Measurements from ENCODE around the gene HOXB2.
"Not testable (repeated sequence)": the region's sequence is repeated elsewhere in the genome, so short reads cannot be mapped to it uniquely, and the experiment has no call there.

Gene HOXB2

DNA sequence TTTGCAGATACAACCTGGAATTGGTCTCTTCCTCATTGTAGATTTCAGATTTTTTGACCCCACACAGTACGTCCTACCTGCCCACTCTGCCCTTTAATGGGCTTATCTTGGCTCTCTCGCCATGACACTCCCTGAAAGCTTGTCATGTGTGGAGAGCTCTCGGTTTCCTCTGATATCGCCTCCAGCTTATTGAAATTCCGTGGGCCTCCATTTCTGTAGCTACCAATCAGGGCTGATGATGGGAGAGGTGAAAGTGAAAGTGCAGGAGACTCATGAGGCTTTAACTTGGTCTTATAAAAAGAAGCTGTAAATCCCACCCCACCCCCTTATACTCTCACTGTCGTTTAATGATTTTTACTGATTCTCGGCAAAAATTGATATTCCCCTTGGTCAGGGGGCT lies 31.8 kb downstream of the HOXB2 start:
- DNase-seq, result no peak

DNA sequence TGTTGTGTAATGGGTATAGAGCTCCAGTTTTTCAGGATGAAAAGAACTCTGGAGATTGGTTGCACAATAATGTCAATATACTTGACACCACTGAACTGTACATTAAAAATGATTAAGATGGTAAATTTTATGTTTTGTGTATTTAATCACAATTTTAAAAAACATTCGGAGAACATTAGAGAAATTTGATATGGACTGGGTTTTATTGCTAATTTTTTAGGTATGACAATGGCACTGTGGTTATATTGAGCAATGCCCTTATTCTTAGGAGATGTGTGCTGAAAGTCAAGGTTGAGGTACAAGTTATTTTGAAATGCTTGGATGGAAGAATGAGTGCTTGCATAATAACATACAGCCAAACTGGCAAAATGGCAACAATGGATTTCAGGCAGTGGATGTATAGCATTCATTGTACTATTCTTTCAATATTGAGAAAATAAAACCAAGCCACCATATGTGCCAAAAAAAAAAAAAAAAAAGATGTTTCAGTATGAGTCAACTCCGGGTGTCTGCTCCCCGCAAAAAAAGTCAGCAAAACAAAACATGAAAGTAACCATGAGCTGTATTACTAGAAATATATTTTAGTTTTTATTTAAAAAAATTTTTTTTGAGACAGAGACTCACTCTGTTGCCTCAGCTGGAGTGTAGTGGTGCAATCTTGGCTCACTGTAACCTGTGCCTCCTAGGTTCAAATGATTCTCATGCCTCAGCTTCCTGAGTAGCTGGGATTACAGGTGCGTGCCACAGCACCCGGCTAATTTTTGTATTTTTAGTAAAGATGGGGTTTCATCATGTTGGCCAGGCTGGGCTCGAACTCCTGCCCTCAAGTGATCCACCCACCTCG lies 33.9 kb downstream of the HOXB2 start:
- DNase-seq, result no peak

DNA sequence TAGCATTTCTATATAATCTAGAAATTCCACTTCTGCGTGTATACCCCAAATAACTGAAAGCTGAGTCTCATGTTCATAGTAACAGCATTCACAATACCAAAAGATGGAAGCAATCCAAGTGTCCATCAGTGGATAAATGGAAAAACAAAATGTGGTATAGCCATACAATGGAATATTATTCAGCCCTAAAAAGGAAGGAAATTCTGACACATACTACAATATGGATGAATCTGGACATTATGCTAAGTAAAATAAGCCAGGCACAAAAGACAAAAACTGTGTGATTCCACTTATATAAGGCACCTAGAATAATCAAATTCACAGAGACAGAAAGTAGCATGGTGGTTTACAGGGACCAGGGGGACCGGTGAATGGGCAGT lies 34.5 kb downstream of the HOXB2 start:
- DNase-seq, result no peak

DNA sequence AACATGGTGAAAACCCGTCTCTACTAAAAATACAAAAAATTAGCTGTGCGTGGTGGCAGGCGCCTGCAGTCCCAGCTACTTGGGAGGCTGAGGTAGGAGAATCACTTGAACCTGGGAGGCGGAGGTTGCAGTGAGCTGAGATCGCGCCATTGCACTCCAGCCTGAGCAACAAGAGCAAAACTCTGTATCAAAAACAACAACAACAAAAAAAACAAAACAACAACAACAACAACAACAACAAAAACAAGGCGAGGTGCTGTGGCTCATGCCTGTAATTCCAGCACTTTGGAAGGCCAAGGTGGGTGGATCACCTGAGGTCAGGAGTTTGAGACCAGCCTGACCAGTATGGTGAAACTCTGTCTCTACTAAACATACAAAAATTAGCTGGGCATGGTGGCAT lies 35.2 kb downstream of the HOXB2 start:
- not testable (repeated sequence) for DNase-seq

DNA sequence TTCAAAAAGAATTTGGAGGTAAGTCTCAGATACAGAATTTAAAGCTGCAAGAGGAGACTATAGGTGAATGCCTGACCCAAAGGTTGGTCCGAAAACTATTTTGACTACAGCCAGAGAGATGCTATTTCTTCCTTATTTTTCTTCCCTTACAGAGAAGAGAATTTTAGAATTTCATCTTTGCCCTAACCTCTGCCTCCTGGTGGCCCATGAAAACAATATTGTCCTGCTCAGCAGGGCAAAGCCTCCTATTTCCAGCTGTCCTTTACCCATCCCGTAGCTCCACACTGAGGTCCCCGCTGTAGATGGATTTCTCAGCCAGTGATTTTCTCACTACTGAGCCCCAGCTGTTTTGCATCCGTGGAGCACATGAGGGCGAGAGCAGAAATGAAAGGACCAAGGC lies 38.7 kb downstream of the HOXB2 start:
- DNase-seq, result no peak

DNA sequence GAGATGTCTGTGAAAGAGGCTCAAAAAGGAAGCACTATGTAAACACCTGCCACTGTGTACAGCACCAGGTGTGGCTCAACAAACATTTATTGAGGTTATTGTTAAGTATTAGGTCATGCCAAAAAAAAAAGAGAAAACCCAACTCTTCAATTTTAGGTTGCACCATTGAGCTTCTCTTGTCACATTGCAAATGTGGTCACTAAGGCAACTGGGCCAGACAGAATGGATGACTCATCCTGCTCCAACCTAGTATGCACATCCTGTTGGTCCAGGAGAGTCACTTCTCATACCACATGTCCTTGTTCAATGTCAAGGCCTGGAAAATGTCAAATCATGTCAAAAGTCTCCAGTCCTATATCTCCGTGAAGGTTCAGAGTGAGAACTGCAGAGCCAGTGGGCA lies 39.1 kb downstream of the HOXB2 start:
- DNase-seq, result no peak

DNA sequence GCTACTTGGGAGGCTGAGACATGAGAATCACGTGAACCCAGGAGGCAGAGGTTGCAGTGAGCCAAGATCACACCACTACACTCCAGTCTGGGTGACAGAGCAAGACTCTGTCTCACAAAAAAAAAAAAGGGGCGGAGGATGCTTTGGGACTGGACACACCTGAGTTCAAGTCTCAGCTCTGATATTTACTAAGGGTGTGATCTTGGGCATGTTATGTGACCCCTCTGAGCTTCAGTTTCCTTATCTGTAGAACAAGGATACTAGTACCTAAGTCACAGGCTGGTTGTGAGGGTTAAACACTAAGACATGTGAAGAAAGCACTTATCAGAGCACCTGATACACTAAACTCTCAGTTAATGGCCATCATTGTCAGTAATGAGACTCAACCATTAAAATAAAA lies 40.0 kb downstream of the HOXB2 start:
- DNase-seq, result no peak

DNA sequence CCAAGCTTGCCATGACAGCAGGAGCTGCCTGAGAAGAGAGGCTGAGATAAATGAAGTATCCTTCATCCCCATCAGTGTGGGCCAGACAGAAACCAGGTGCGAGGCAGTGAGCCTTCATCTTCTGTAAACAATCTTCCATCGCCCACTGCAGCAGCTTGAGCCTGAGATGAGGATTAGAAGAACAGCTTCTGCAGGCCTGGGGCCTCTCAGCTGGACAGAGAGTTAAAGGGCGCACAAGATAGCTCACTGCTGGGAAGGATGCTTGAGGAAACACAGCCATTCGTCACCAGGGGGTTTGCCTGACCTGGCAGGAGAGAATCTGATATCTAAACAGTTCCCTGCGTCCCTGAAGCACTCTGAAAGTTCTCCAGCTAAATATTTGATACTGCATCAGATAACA lies 41.2 kb downstream of the HOXB2 start:
- no peak for DNase-seq

DNA sequence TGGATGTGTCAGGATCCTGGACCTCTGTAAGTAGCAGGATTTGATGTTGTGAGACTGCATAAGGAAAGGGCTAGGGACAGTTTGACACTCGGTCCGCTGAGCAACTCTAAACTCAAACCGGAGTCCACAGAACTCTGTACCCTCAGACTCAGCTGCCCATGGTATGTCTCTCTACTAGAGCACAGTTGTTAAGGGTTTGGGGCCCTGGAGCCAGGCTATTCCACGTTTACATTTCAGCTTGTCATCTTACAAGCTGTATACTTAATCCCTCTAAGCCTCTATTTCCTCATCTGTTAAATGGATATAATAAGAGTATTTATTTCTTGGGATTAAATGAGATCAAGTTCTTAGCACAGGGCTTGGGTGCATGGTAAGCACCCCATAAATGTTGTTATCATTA lies 42.0 kb downstream of the HOXB2 start:
- DNase-seq, result no peak

DNA sequence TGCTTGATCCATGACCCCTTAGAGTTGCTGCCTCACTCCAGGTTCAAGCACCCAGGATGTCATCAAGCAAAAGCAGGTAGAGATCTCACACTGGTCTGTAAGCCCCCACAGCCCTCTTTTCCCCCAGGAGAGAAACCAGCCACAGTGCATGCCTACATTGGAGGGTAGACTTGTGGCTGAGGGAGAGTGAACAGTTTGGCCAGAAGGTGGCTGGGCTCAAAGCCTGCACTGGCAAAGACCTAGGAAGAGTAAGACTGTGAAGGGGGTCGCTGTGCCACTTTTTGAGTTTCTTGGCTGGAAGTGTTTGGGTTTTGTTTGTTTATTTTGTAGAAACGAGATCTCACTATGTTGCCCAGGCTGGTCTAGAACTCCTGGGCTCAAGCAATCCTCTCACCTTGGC lies 42.6 kb downstream of the HOXB2 start:
- no peak for DNase-seq

DNA sequence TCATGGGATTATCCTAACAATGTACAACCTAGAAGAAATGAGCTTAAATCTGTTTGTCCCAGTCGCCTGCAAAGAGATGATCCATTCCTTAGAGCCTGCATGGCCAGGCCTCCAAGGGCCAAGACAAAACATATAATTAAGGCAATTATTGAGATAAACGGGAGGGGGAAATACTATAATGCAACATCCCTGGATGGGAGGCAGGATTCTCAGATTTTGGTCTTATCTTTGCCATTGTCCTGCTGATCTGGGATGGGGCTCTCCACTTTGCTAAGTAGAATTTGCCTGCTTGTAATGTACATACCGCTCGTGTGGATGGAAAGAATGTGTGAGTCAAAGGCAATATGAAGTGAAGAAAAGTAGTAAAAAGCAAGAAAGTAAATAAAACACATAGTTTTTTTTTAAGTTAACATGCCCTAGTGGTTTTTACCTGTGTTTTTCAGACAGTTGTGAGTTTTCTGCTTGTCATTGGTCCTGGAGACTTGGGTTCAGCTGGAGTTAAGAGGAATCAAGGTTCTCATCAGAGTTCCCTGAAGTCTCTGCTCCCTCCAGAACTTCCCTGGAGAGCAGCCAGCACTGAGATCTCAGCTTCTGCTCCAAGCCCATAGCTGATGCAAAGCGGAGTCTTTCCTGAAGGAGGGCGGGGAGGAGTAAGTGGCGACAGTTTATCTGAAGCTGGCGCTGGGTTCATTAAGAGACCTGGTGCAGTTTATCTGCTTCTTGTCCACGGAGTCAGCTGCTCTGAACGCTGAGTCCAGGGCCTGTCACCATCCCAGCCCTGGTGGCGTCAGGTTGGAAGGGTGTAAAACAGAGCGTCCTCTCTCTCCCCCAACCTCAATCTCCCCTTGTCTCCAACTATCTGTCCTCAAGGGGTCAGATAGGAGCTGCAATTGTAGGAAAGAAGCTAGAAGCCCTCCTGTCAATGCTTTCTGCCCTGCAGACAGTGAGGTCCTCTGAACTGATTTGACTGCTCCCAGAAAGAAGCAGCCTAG lies 44.2 kb downstream of the HOXB2 start:
- no peak for DNase-seq

DNA sequence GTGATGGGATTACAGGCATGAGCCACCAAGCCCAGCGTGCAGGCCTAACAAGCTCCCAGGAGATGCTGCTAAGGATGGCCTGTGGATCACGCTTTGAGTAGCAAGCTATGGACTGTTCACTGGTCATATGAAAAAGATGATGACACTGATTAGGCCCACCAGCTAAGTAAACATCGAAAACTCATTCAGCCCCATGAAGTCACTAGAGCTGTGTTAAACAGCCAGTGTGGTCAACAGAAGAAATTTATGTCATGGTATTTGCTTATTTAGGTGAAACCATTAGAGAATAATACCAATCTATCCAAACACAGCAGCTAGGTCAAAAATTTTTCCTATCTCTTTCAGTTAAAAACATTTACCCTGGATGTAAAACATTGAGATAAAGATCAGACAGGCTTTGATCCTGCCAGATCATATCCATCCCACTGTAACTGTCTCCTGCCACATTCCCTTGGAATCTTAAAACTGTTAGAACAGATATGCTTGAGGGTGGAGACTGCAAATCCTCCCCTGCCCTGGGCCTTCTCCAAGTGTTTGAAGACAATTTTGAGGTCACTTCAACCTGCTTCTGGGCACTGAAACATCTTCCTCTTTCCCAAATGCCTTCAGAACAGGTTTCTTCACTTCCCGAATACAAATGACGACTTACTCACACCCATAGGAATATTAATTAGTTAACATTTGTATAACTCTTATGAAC lies 45.0 kb downstream of the HOXB2 start:
- no peak for DNase-seq

DNA sequence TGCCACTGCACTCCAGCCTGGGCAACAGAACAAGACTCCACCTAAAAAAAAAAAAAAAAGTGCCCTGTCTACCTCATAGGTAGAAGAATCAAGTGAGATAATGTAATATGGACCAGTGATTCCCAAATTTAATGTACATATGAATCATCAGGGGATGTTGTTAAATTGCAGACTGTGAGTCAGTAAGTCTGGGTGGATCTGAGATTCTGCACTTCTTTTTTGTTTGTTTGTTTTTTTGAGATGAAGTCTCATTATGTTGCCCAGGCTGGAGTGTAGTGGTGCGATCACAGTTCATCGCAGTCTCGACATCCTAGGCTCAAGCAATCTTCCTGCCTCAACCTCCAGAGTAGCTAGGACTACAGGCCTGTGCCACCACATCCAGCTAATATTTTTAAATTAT lies 45.7 kb downstream of the HOXB2 start:
- no peak for DNase-seq

DNA sequence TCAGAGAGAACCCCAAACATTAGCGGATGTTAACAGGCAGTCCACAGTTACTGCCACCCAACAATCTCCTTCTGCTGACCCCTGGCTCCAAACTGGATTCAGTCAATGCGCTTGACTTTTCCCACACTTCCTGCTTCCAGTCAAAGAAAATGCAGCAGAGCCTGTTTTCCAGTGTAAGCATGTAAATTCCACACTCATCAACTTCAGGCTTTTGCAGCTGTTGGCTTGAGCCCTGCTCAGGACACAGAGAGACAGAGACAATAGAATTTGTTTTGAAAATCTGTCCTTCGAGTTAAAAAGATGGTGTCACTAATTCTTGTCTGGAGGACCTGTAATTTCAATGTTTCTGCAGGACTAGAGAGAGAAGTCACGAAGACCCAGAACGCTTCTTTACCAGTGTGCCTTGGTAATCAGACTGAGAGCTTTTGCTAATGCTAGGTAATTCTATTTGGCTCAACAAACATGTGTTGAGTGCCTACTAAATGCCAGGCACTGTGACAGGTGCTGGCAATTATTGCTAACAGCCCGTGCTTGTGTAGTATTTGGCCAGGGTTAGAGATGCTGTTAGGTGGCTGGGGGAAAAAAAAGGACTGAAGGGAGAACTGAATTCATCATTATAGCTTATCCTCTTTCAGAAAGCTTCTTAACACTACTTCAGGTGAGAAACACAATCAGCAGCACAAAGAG lies 46.6 kb downstream of the HOXB2 start:
- no peak for DNase-seq

DNA sequence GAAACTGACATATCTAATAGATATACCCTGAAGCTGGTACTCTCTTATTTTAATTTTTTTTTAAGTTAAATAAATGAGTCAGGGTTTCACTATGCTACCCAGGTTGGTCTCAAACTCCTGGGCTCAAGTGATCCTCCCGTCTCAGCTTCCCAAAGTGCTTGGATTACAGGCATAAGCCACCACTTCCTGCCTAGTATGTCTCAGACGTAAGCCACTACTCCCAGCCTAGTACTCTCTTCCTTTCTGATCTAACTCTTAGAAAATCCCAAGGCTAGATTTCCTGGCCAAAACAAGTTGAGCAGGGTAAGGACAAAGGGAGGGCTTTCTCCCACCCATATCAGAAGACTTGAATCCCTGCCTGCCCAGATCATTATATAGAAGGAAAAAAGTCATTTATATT lies 47.8 kb downstream of the HOXB2 start:
- no peak for DNase-seq

DNA sequence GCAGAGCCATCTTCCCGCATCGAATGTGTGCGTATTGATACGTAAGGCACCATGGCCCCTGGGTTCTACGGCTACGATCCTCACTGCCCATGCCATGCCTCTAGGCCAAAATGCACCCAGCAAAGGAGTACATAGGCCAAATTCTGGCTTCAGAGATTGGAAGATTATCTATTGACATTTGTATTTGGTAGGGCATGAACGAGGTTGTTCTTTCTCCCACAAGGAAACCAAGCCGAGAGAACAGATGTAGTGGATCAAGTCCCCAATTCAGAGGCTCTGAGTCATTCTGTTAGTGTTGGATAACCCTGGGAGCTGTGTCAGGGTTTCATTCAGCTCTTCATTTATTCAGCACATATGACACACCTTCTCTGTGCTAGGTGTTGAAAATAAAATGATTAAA lies 50.6 kb downstream of the HOXB2 start:
- no peak for DNase-seq

Measured in NCI-H2171 (cell line).